ENCODE results near the gene VPS13C.

VPS13C gene

DNA sequence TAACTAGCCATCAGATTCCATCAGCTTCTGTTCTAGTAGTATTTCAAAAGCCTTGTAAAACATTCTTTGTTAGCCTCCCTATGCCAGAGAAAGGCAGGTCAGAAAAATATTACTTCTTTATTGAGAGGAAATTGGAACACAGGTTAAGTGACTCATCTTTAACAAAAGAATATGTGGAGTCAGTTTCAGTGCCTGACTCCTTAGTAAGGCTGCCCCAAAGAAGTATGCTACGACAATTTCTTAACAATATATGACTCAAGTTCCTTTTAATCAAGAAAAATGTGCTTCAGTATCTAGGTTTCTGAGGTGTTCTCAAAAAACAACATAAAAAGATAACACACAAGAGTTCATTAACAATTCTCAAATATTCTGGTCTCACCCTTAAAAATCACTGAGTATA lies 139.2 kb downstream of the VPS13C start:
- DNase-seq: no peak

GRCh38 chr15:61917457-61917856 lies 142.8 kb downstream of the VPS13C start:
- no peak for DNase-seq

DNA sequence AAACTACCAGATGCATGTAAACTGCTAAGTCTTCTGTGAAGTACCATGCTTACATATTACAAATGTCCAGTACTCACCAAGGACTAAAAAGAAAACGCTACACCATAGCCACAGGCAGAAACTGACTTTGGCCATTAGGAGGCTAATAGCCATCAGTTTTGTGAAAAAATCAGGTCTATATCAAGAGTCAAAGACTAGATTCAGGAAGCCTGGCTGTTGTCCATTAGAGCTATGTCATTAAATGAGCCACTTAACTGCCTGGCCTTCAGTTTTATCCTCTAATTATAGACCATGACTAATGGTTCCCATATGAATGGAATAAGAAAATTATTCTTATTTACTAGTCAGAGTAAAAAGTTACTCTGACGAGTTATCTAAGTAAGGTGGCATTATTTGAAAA lies 144.1 kb downstream of the VPS13C start:
- no peak for DNase-seq

GRCh38 chr15:61915640-61916039 lies 144.6 kb downstream of the VPS13C start:
- DNase-seq: no peak

- DNase-seq: no peak
Observed at GRCh38 chr15:61910839-61911369, 149.3 kb downstream of the VPS13C start.

- DNase-seq: no peak
Observed at GRCh38 chr15:61908241-61908640, 152.0 kb downstream of the VPS13C start.

DNA sequence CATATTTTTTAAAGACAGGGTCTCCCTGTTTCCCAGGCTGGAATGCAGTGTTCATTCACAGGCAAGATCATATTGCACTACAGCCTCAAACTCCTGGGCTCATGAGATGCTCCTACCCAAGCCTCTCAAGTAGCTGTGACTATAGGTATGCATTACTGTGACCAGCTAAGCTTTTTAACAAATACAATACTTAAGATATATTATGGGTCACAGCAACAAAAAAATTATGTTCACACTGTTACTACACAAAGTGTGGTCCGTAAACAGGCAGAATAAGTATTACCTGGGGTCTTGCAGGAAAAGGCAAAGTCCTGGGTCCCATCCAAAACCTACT lies 152.5 kb downstream of the VPS13C start:
- DNase-seq: no peak

DNA sequence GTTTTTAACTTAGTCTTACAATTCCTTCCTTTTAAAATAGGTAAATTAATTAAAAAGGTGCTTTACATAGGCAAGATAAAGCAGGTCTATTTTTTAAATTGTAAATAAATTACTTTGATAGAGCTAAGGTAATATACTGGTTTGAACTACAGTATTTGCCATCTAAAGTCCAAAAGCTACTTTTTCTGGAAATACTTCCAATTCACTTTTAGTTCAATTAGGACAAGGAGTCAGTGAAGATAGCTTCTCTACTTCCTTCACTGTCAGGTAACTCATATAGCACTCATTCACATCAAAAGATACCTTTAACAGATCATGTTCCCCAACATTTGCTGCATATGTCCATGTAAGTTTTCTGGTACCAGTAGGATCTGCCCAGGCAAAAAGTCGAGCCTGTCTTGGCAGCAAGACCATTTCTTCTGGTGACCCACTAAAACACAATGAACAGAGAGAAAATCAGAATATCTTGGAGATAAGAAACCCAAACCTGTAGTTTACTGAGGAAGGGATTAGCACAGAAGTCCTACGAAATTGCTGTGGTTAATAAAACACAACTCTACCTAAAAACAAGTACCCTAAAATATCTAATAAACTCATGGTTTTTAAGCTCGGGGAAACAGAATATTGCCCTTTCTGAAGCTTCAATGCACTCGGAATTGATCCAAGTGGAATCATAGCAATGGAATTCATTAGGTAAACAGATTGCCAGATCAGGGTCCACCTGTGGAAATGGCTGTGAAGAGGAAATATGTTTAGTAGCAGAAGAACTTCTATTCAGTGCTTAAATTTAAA lies 153.1 kb downstream of the VPS13C start:
- DNase-seq: no peak

GRCh38 chr15:61893146-61893545 lies 167.1 kb downstream of the VPS13C start:
- DNase-seq: no peak

DNA sequence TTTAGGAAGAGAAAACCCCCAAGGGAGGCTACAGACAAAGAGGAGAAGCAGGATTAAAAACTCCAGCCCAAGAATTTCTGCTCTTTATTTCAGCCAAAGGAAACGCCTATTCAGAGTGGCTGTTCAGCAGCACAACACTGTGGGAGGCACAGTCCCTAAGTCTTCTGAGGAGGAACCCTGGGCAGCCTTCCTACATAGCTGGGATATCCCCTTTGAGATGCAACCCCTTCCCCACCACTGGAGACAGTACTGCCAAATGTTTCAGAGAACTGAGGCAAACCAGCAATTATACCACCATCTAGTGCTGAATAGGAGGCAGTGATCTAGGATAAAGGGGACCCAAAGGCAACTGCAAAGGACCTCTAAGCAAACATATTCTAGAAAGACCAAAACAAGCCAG lies 168.1 kb downstream of the VPS13C start:
- no peak for DNase-seq

GRCh38 chr15:61890106-61890505 lies 170.1 kb downstream of the VPS13C start:
- DNase-seq: no peak

DNA sequence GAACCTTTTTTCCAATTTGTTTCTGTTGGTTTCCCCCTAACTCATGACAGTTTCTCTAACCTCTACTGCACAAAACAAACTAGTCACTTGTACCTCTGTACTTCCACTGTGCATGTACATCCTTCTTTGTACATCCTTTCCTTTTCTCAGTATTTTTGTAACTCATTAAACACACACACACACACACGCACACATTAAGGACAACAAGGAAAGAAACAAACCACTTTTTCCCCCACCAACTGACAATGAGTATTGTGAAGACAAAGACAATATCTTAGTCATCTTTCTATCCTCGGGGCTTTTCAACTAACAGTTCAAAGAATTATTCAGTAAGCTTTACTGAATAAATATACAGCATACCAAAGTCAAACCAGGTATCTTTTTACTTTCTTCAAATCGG lies 170.5 kb downstream of the VPS13C start:
- DNase-seq: no peak

DNA sequence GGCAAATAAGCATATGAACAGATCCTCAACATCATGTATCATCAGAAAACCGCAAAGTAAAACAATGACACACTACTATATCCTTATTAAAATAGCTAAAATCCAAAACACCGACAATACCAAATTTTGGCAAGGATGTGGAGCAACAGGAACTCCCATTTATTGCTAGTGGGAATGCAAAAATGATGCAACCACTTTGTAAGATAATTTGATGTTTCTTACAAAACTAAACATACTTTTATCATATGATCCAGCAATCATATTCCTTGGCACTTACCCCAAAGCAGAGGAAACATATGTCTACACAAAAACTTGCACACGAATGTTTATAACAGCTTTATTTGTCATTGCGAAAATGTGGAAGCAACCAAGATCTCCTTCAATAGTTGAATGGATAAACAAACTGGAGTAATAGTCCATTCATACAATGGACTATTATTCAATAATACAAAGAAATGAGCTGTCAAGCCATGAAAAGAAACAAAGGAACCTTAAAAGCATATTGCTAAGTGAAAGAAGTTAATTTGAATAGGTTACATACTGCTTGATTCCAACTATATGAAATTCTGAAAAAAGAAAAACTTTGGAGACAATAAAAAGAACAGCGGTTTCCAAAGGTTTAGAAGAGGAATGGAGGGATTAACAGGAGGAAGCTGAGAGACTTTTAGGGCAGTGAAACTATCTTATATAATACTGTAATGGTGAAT lies 172.0 kb downstream of the VPS13C start:
- no peak for DNase-seq

DNA sequence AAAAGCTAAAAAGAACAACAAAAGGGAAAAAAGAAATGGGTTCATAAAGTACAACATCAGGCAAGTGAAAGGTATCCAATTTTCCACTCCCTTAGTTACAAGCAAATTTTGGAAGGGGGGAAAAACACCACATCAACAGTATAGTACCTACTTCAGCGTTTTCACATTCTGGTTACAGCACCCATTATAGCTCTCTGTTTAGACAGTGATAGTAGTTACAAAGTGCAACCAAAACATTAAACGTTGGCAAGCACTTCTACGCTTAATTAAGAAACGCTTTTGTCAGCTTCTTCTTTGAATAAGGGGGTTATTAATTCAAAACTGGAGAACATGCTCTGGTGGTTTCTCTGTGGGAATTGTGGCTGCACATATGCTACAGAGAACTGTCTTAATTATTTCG lies 180.2 kb downstream of the VPS13C start:
- DNase-seq: no peak

GRCh38 chr15:61879219-61879618 lies 181.0 kb downstream of the VPS13C start:
- DNase-seq: no peak

GRCh38 chr15:61871926-61872522 lies 188.2 kb downstream of the VPS13C start:
- no peak for DNase-seq

DNA sequence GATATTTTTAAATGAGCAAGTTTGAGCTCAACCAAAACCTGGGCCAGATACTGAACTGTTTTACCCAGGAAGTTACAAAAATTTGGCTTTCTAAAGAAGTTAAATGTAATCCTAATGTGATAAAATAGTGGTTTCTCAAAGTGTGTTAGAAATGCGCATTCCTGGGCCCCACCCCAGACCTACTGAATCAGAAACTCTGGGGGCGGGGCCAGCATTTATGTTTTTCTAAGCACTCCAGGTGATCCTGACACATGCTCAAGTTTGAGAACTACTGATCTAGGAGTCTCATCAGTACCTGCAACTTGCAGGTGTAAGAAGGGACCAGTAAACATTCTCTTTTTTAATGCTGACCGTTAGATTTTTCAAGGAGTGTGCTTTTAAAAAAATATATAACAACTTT lies 190.6 kb downstream of the VPS13C start:
- no peak for DNase-seq

DNA sequence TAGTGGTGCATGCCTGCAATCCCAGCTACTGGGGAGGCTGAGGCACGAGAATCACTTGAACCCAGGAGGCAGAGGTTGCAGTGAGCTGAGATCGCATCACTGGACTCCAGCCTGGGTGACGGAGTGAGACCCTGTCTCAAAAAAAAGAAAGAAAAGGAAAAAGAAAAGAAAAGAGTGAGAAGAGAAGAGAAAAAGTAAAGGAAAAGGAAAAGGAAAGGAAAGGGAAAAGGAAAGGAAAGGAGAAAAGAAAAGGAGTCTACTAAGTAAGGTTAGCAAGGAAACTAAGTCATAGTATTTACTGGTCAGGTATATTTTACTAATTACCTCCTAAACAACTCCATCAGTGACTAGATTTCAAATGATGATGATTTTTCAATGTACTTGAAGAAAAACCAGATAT lies 198.3 kb downstream of the VPS13C start:
- no peak for DNase-seq

GRCh38 chr15:61857169-61857829 lies 202.9 kb downstream of the VPS13C start:
- DNase-seq: no peak

DNA sequence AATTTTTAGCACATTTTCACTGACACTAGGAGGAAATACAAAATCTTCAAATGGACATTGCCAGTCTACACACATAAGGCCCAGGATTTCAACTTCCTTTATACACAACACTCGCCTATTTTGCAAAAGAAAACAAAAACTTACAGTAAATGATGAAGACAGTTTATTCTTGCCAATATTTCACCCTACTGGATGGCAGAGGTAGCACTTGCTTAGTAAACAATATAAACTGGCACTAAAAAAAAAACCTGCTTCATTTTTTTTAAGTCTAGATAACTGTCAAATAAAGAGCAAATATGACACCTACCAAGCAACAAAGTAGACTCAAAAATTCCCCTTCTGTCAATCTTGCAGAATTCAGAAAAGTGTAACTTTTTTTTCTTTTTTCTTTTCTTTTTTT lies 204.0 kb downstream of the VPS13C start:
- DNase-seq: no peak

DNA sequence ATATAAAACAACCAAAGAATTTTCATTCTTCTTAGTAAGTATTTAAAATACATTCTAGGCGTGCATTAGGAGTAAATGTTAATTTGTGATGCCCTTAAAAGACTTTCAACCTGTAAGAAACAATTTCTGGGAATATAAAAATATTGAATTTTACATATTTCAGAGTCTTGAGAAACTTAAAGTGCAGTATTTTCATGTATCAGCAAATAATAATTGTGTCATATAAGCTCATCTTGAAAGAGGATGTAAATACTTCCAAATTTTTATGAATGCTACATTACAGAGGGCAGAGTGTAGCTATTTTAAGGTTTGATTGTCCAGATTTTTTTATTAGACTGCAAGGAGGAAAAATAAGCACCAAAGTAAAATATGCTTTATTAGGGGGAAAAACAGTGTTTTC lies 207.1 kb downstream of the VPS13C start:
- no peak for DNase-seq

GRCh38 chr15:61851955-61852354 lies 208.3 kb downstream of the VPS13C start:
- no peak for DNase-seq

- no peak for DNase-seq
Observed at GRCh38 chr15:61849447-61849846, 210.8 kb downstream of the VPS13C start.

- DNase-seq: no peak
Observed at GRCh38 chr15:61841466-61841865, 218.8 kb downstream of the VPS13C start.

All from activated T-cell treated with anti-CD3 and anti-CD28 coated beads, Interleukin-2, amount 50 U/mL, for 48 hours (primary cell).